GM12878 (cell line): ENCODE measurements around the gene PRKN. TPM values are rescaled to one million over a fixed set of nuclear protein-coding genes. Genes with fewer than 3 reads are reported as not detected.

ENCODE experiments used
- ATAC-seq: fragments of 200-7000 bp; cut with Tn5 transposase; 3 replicates; pipeline ENCODE4 v1.9.1; 2020; ENCODE audit warnings: mild to moderate bottlenecking, moderate library complexity
- BruUV-seq: library from RNA; stranded (reverse); fragments of 400-500 nt; replicated peaks from 2 replicates; lab custom pipeline; 2021; lab: Mats Ljungman, UMichigan
- CTCF ChIA-PET: fragments of 300-600 bp; sonication (Branson Sonifier 250); formaldehyde crosslinking; extraction: SDS; loops from one replicate; lab custom pipeline; 2021; ENCODE audit warnings: inconsistent platforms; lab: Yijun Ruan, JAX
- POLR2A ChIA-PET: fragments of 350-600 bp; formaldehyde crosslinking; extraction: SDS; loops from one replicate; lab custom pipeline; 2021; ENCODE audit warnings: inconsistent platforms; lab: Charles Lee
- RAD21 ChIA-PET: fragments of 300-600 bp; sonication (Branson Sonifier 250); formaldehyde crosslinking; loops from one replicate; lab custom pipeline; 2023; ENCODE audit warnings: antibody characterized with exemption; ENCODE audit not compliant: unreplicated experiment; lab: Charles Lee
- SMC1A ChIA-PET: fragments of 300-600 bp; sonication (Branson Sonifier 250); formaldehyde crosslinking; loops from one replicate; lab custom pipeline; 2023; ENCODE audit not compliant: unreplicated experiment, uncharacterized antibody; lab: Charles Lee
- DNase-seq: peaks from one replicate; pipeline ENCODE4 v3.0.0-alpha.2; 2011; ENCODE audit warnings: low read depth, low spot score
- FAIRE-seq: peaks from 3 replicates; lab custom pipeline; 2011; peaks lifted over from hg19 to GRCh38; lab: Jason Lieb, UNC
- H2AFZ ChIP-seq: 2 replicates; pipeline ENCODE4 v1.6.0; 2011; ENCODE audit warnings: low read depth, low read length, control low read depth; ENCODE audit not compliant: control insufficient read depth
- H3K27ac ChIP-seq: 2 replicates; pipeline ENCODE4 v1.5.1; 2011; ENCODE audit warnings: control low read depth; ENCODE audit not compliant: control insufficient read depth, insufficient read depth
- H3K27me3 ChIP-seq, 2 experiments: replicated peaks in 1 of 2; 2 replicates each; pipeline versions ENCODE4 v1.6.0 to v1.6.1; 2011; ENCODE audit warnings: low read length in 1 of 2; ENCODE audit not compliant: control insufficient read depth in 2 of 2, insufficient read depth in 2 of 2
- H3K36me3 ChIP-seq, 2 experiments: 2 replicates each; pipeline ENCODE4 v1.5.1; 2011; ENCODE audit warnings: low read length in 1 of 2; ENCODE audit not compliant: control insufficient read depth in 2 of 2, insufficient read depth in 2 of 2
- H3K4me1 ChIP-seq: 2 replicates; pipeline ENCODE4 v1.6.1; 2011; ENCODE audit warnings: mild to moderate bottlenecking, low read length, moderate library complexity, mixed read lengths; ENCODE audit not compliant: control insufficient read depth, insufficient read depth
- H3K4me2 ChIP-seq: 2 replicates; pipeline ENCODE4 v1.6.0; 2011; ENCODE audit warnings: control low read depth; ENCODE audit not compliant: control insufficient read depth, insufficient read depth
- H3K4me3 ChIP-seq: fragments of 200-600 bp; sonication (generic); 2 replicates; pipeline ENCODE4 v1.5.1; 2016
- H3K79me2 ChIP-seq: 2 replicates; pipeline ENCODE4 v1.6.0; 2011; ENCODE audit warnings: low read length; ENCODE audit not compliant: control insufficient read depth, insufficient read depth
- H3K9ac ChIP-seq: 2 replicates; pipeline ENCODE4 v1.8.0; 2011; ENCODE audit warnings: low read length, control low read depth, mixed read lengths; ENCODE audit not compliant: control insufficient read depth, insufficient read depth
- H3K9me3 ChIP-seq: replicated peaks from 3 replicates; pipeline ENCODE4 v1.5.1; 2011; ENCODE audit warnings: mild to moderate bottlenecking, low read length; ENCODE audit not compliant: control insufficient read depth, insufficient read depth
- H4K20me1 ChIP-seq: 2 replicates; pipeline ENCODE4 v1.6.0; 2011; ENCODE audit not compliant: control insufficient read depth, insufficient read depth
- ATF2 ChIP-seq: IDR thresholded peaks from 2 replicates; pipeline ENCODE4 v1.6.1; 2012; ENCODE audit warnings: low read length, inconsistent platforms
- BCL3 ChIP-seq: IDR thresholded peaks from 2 replicates; pipeline ENCODE4 v1.6.1; 2011; ENCODE audit warnings: borderline replicate concordance, low read depth, mild to moderate bottlenecking, moderate library complexity, low read length; ENCODE audit not compliant: insufficient read depth, poor library complexity, severe bottlenecking
- CEBPB ChIP-seq, 2 experiments: fragments of 150-350 bp in 1 of 2; IDR thresholded peaks; 2 replicates each; pipeline ENCODE4 v1.6.1; 2012 to 2014; ENCODE audit warnings: low read depth in 2 of 2, low read length in 2 of 2, borderline replicate concordance in 1 of 2, inconsistent platforms in 1 of 2
- CHD4 ChIP-seq: fragments of 200-600 bp; sonication (generic); IDR thresholded peaks from 2 replicates; pipeline ENCODE4 v1.6.1; 2016; ENCODE audit warnings: mild to moderate bottlenecking
- GABPA ChIP-seq: IDR thresholded peaks from 2 replicates; pipeline ENCODE4 v1.6.1; 2014; ENCODE audit warnings: antibody characterized with exemption, low read depth, mild to moderate bottlenecking, inconsistent platforms
- IRF3 ChIP-seq: fragments of 450-650 bp; IDR thresholded peaks from 2 replicates; pipeline ENCODE4 v1.6.1; 2014; ENCODE audit warnings: mild to moderate bottlenecking
- LARP7 ChIP-seq: fragments of 450-650 bp; IDR thresholded peaks from 2 replicates; pipeline ENCODE4 v1.6.1; 2017; ENCODE audit warnings: mild to moderate bottlenecking
- NFYB ChIP-seq: IDR thresholded peaks from 2 replicates; pipeline ENCODE4 v1.6.1; 2011; ENCODE audit warnings: low read depth, mild to moderate bottlenecking, low read length, improper control_type of control experiment, moderate library complexity; ENCODE audit not compliant: insufficient read depth
- PML ChIP-seq: IDR thresholded peaks from 2 replicates; pipeline ENCODE4 v1.6.1; 2012; ENCODE audit warnings: low read length, inconsistent platforms
- POLR2A ChIP-seq: IDR thresholded peaks from 2 replicates; pipeline ENCODE4 v1.6.1; 2011; ENCODE audit warnings: low read depth, mild to moderate bottlenecking, low read length
- RCOR1 ChIP-seq: conservative IDR thresholded peaks from 2 replicates; pipeline ENCODE4 v1.6.1; 2012; ENCODE audit warnings: low read depth, low read length, improper control_type of control experiment
- SKIL ChIP-seq: fragments of 450-650 bp; IDR thresholded peaks from 2 replicates; pipeline ENCODE4 v1.6.1; 2017; ENCODE audit warnings: mild to moderate bottlenecking, low read depth, inconsistent platforms; ENCODE audit not compliant: poor library complexity, severe bottlenecking
- ZBED1 ChIP-seq: IDR thresholded peaks from 2 replicates; pipeline ENCODE4 v1.6.1; 2016; ENCODE audit warnings: borderline replicate concordance
- ZNF592 ChIP-seq: fragments of 450-650 bp; IDR thresholded peaks from 2 replicates; pipeline ENCODE4 v1.6.1; 2017; ENCODE audit warnings: mild to moderate bottlenecking, moderate library complexity
- WGBS: methylation state at CpG from one replicate; pipeline ENCODE4 v1.1.6; 2016; ENCODE audit warnings: low lambda C conversion rate; ENCODE audit not compliant: insufficient replicate concordance, insufficient coverage; ENCODE audit errors: missing lambda C conversion rate; 5-methylcytosine and 5-hydroxymethylcytosine counted together
- in situ Hi-C: fragments of 300-500 bp; cut with MboI; formaldehyde crosslinking; loops from 9 replicates; pipeline ENCODE4 v1.14.3; 2018; ENCODE audit warnings: mixed read lengths
- intact Hi-C: fragments of 100-400 bp; cut with micrococcal nuclease; formaldehyde crosslinking; loops from one replicate; pipeline ENCODE4 v1.14.2; 2022; ENCODE audit not compliant: unreplicated experiment
- polyA plus RNA-seq, 11 experiments: library from polyadenylated mRNA; depleted of rRNA in 4 of 11; unstranded in 6 of 11; stranded (reverse) in 5 of 11; fragments of >200 nt; fragmentation: Nextera tagmentation in 4 of 11; fragmentation: Illumina TruSeq in 1 of 11; extraction: Ambion mirVana in 4 of 11; extraction: Trizol in 1 of 11; gene quantifications; 1 replicate in 1 of 11; 2 replicates in 10 of 11; pipeline versions ENCODE4 v1.2.1 to v1.2.3, GENCODE V29; 2011 to 2016; ENCODE audit warnings: inconsistent platforms in 2 of 11, missing spikeins in 2 of 11, low read depth in 1 of 11
- total RNA-seq, 4 experiments: library from RNA; depleted of rRNA in 3 of 4; stranded (reverse); fragments of >200 nt in 3 of 4; fragmentation: Illumina TruSeq in 1 of 4; extraction: Trizol in 1 of 4; gene quantifications; 2 replicates each; pipeline versions ENCODE4 v1.2.1 to v1.2.3, GENCODE V29; 2013 to 2021

The PRKN gene
- total and polyA plus RNA-seq, 10 of the 15 experiments (the other 5 are each of a cell fraction or from before 2014, with no cell fraction given) = 0.06 to 0.09 TPM; not detected in 8

GRCh38 chr6:161837854-161838253, 889.7 kb downstream of the PRKN start (continued):
- TF ChIP-seq ZNF592 = no peak
- TF ChIP-seq ATF2 = no peak
- TF ChIP-seq ZBED1 = no peak
- TF ChIP-seq GABPA = no peak
- no peak for TF ChIP-seq CHD4
- TF ChIP-seq RCOR1 = no peak

- ChIA-PET RAD21 (interaction anchor here (0.7 kb wide), 1 partner anchor 227 kb away, joined by 3 read pairs; no protein-coding TSS in a partner anchor), SMC1A (no interaction called here), POLR2A (no interaction called here), CTCF (no interaction called here)
- H3K27me3 ChIP-seq = no peaks in the 10 kb centered on the region
- H3K27ac ChIP-seq = no peak overlapping the region
- no peaks in the 10 kb centered on the region for H3K9me3 ChIP-seq
- WGBS = 8% methylated on average over 1 of the region's 1 CpG
- FAIRE-seq (no peak), DNase-seq (no peak), ATAC-seq (no peak)
- no peaks in the 10 kb centered on the region for H4K20me1 ChIP-seq
- H3K4me2 ChIP-seq = no peak overlapping the region
- H3K9ac ChIP-seq = no peak overlapping the region
- no peaks in the 10 kb centered on the region for H3K79me2 ChIP-seq
- H3K4me3 ChIP-seq = no peak overlapping the region
- BruUV-seq = no TSS peak
- in situ Hi-C loops = no loop called here
- H3K4me1 ChIP-seq = no peaks in the 10 kb centered on the region
- intact Hi-C loops = no loop called here
- no peak overlapping the region for H2AFZ ChIP-seq
- H3K36me3 ChIP-seq = no peaks in the 10 kb centered on the region
- TF ChIP-seq LARP7 (no peak), NFYB (no peak), CEBPB (IDR thresholded peaks at IDR 0.05; ENCODE audit: borderline replicate concordance in 1 of 2, low read depth in 2 of 2, low read length in 2 of 2) (no peak), PML (no peak), BCL3 (no peak), POLR2A (no peak), SKIL (no peak), IRF3 (no peak)
These were observed 890.2 kb downstream of the PRKN start for GRCh38 chr6:161837449-161837735.
